Trophoblast cell (in vitro differentiated cells and primary cell): ENCODE results near the gene POLR1A. TPM values are rescaled to one million over a fixed set of nuclear protein-coding genes. Genes with fewer than 3 reads are reported as not detected.

Experiments used
- DNase-seq, 2 donors: peaks; one replicate each; pipeline ENCODE4 v3.0.0-alpha.2; 2016
- H2AFZ ChIP-seq: 2 replicates; pipeline ENCODE4 v1.6.1; 2013; ENCODE audit warnings: low read length, moderate library complexity, mild to moderate bottlenecking; ENCODE audit not compliant: insufficient read depth, poor library complexity
- H2AK5ac ChIP-seq: 2 replicates; pipeline ENCODE4 v1.6.1; 2013; ENCODE audit warnings: mild to moderate bottlenecking, low read length
- H2BK120ac ChIP-seq: 2 replicates; pipeline ENCODE4 v1.6.1; 2013; ENCODE audit warnings: low read length, mild to moderate bottlenecking, moderate library complexity; ENCODE audit not compliant: insufficient read depth, poor library complexity
- H2BK12ac ChIP-seq: 2 replicates; pipeline ENCODE4 v1.6.1; 2013; ENCODE audit warnings: mild to moderate bottlenecking, low read length, moderate library complexity
- H2BK5ac ChIP-seq: 2 replicates; pipeline ENCODE4 v1.6.1; 2013; ENCODE audit warnings: low read length, low read depth, moderate library complexity, mild to moderate bottlenecking; ENCODE audit not compliant: poor library complexity
- H3K14ac ChIP-seq: 2 replicates; pipeline ENCODE4 v1.6.1; 2013; ENCODE audit warnings: mild to moderate bottlenecking, low read length
- H3K18ac ChIP-seq: 2 replicates; pipeline ENCODE4 v1.6.1; 2013; ENCODE audit warnings: mild to moderate bottlenecking, low read length
- H3K23ac ChIP-seq: 2 replicates; pipeline ENCODE4 v1.6.1; 2013; ENCODE audit warnings: low read length
- H3K27ac ChIP-seq: 2 replicates; pipeline ENCODE4 v1.5.1; 2013; ENCODE audit warnings: low read depth, mild to moderate bottlenecking, inconsistent platforms, low read length, moderate library complexity
- H3K27me3 ChIP-seq: 2 replicates; pipeline ENCODE4 v1.6.1; 2013; ENCODE audit warnings: inconsistent platforms, mild to moderate bottlenecking, low read length, moderate library complexity; ENCODE audit not compliant: insufficient read depth
- H3K36me3 ChIP-seq, 2 experiments: 1 replicate in 1 of 2; 2 replicates in 1 of 2; pipeline ENCODE4 v1.6.1; 2013; ENCODE audit warnings: low read length in 2 of 2, mild to moderate bottlenecking in 2 of 2, moderate library complexity in 1 of 2; ENCODE audit not compliant: insufficient read depth in 2 of 2, control insufficient read depth in 1 of 2
- H3K4ac ChIP-seq: 2 replicates; pipeline ENCODE4 v1.6.1; 2013; ENCODE audit warnings: low read depth, mild to moderate bottlenecking, low read length, moderate library complexity
- H3K4me1 ChIP-seq, 2 experiments: 1 replicate in 1 of 2; 2 replicates in 1 of 2; pipeline ENCODE4 v1.6.1; 2013; ENCODE audit warnings: low read length in 2 of 2, mild to moderate bottlenecking in 2 of 2, moderate library complexity in 1 of 2; ENCODE audit not compliant: insufficient read depth in 2 of 2, control insufficient read depth in 1 of 2
- H3K4me2 ChIP-seq: 2 replicates; pipeline ENCODE4 v1.6.1; 2013; ENCODE audit warnings: inconsistent platforms, mild to moderate bottlenecking, low read length, moderate library complexity
- H3K4me3 ChIP-seq: 2 replicates; pipeline ENCODE4 v1.5.1; 2013; ENCODE audit warnings: mild to moderate bottlenecking, low read depth, low read length, inconsistent platforms
- H3K79me1 ChIP-seq: one replicate; pipeline ENCODE4 v1.6.1; 2013; ENCODE audit warnings: low read length
- H3K79me2 ChIP-seq: 2 replicates; pipeline ENCODE4 v1.6.1; 2013; ENCODE audit warnings: low read length, mild to moderate bottlenecking; ENCODE audit not compliant: control insufficient read depth, insufficient read depth, poor library complexity
- H3K9ac ChIP-seq: 2 replicates; pipeline ENCODE4 v1.6.1; 2013; ENCODE audit warnings: mild to moderate bottlenecking, low read length
- H3K9me3 ChIP-seq: 2 replicates; pipeline ENCODE4 v1.6.1; 2013; ENCODE audit warnings: low read depth, mild to moderate bottlenecking, control low read depth, inconsistent platforms, low read length; ENCODE audit not compliant: insufficient read depth
- H4K12ac ChIP-seq: 2 replicates; pipeline ENCODE4 v1.6.1; 2013; ENCODE audit warnings: low read depth, mild to moderate bottlenecking, low read length, moderate library complexity
- H4K8ac ChIP-seq: 2 replicates; pipeline ENCODE4 v1.6.1; 2013; ENCODE audit warnings: low read depth, mild to moderate bottlenecking, low read length, moderate library complexity
- H4K91ac ChIP-seq: one replicate; pipeline ENCODE4 v1.6.1; 2013; ENCODE audit warnings: low read depth, mild to moderate bottlenecking, low read length, moderate library complexity
- WGBS: extraction: QIAGEN DNeasy Blood & Tissue Kit; methylation state at CpG from one replicate; pipeline ENCODE4 v1.1.7; 2013; ENCODE audit warnings: missing lambda C conversion rate; ENCODE audit not compliant: insufficient read length, insufficient coverage; ENCODE audit errors: extremely low coverage; 5-methylcytosine and 5-hydroxymethylcytosine counted together
- polyA plus RNA-seq: library from polyadenylated mRNA; stranded (reverse); fragments of 200-250 nt; gene quantifications from 2 replicates; pipeline ENCODE4 v1.2.3, GENCODE V29; 2013

POLR1A gene
- polyA plus RNA-seq = 10.0 and 10.8 TPM in 2 replicates

DNA sequence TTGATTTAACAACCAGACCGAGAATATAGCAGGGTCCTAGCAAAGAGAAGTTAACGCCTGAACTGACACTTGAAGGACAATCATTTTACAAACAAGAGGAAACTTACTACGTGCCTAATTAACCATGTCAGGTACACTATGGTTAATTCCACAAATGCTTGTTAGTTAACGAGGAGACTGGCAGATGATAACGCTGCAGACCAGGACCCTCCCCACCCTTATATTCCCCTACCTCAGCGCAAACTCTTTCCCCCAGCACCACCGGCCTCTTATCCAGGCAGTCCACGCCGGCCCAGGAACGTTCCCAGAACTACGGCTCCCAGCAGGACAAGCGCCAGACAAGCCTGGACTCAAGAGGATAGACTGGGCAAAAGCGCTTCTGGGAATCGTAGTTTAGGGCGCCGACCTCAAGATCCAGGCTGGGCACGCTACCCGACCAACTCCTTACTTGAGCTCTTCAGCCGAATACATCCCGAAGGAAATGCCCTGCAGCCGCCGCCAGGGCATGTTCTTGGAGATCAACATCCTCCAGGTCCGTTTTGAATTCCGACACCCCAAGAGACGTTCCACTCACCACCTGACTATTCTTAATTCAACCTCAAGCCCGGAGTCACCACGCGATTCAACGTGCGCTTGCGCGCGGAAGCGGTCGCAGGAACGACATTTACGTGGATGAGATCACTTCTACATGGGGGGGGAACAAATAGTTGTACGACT lies at the start of gene POLR1A:
TSS of gene POLR1A (minus strand) at position 635 of the 717 bp plus-strand sequence. CDS start at position 525, 110 bp downstream.
- no CpG with 5 or more reads among the region's 38 CpGs for WGBS
- Histone ChIP-seq H4K12ac (peak within 1 kb of the TSS; percentile 80), H3K4me1 (no peaks in the 10 kb centered on the region), H2AK5ac (peak within 1 kb of the TSS; percentile 52), H3K9me3 (no peaks in the 10 kb centered on the region), H2AFZ (peak within 1 kb of the TSS; percentile 93), H2BK120ac (peak within 1 kb of the TSS; percentile 86), H2BK12ac (no peak within 1 kb of the TSS), H3K4me2 (peak within 1 kb of the TSS; percentile 85), H4K8ac (peak within 1 kb of the TSS; percentile 98), H3K27me3 (no peaks in the 10 kb centered on the region), H3K18ac (peak within 1 kb of the TSS; percentile 97), H4K91ac (peak within 1 kb of the TSS; percentile 83), H3K14ac (peak within 1 kb of the TSS; percentile 88), H3K4me3 (peak within 1 kb of the TSS; percentile 98), H3K9ac (peak within 1 kb of the TSS; percentile 91), H3K27ac (peak within 1 kb of the TSS; percentile 30), H3K23ac (no peak within 1 kb of the TSS), H3K36me3 (peaks cover 0 to 7% of the 10 kb centered on the region in 2 experiments), H3K4ac (peak within 1 kb of the TSS; percentile 99), H3K79me1 (peaks cover 5% of the 10 kb centered on the region), H2BK5ac (peak within 1 kb of the TSS; percentile 36), H3K79me2 (peaks cover 6% of the 10 kb centered on the region)
- peak; percentile 83 to 91 for DNase-seq

DNA sequence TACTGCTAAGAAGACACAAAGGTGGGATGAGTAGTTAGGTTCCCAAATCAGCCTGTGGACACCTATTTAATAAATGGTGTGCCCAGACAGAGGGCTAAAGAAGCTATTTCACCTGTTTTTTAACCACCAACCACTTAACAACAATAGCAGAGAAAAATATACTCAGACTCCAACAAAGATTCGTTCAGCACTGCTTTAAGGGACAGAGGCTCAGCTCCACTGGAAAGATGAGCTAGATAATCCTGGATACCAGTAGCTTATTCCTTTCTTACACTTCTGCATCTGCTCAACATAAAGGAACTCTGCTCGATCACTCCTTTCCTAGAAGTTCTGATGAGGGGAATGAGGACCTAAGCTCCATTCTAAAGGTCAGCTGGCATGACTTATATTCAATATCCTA lies 44.8 kb upstream of the POLR1A start:
- Histone ChIP-seq H3K4me2 (no peak overlapping the region), H4K91ac (no peak overlapping the region), H2BK12ac (no peak overlapping the region), H4K12ac (no peak overlapping the region), H2AK5ac (no peak overlapping the region), H3K36me3 (peaks cover 33 to 41% of the 10 kb centered on the region in 2 experiments), H3K14ac (no peak overlapping the region), H3K27me3 (no peaks in the 10 kb centered on the region), H3K9ac (no peak overlapping the region), H3K4me3 (no peak overlapping the region), H3K9me3 (no peaks in the 10 kb centered on the region), H3K18ac (no peak overlapping the region), H3K23ac (no peak overlapping the region), H3K27ac (no peak overlapping the region), H4K8ac (no peak overlapping the region), H2BK5ac (no peak overlapping the region), H3K79me2 (no peaks in the 10 kb centered on the region), H3K4me1 (no peaks in the 10 kb centered on the region), H3K4ac (no peak overlapping the region), H3K79me1 (no peaks in the 10 kb centered on the region), H2BK120ac (no peak overlapping the region), H2AFZ (no peak overlapping the region)
- no peak for DNase-seq
- no CpG with 5 or more reads among the region's 2 CpGs for WGBS

DNA sequence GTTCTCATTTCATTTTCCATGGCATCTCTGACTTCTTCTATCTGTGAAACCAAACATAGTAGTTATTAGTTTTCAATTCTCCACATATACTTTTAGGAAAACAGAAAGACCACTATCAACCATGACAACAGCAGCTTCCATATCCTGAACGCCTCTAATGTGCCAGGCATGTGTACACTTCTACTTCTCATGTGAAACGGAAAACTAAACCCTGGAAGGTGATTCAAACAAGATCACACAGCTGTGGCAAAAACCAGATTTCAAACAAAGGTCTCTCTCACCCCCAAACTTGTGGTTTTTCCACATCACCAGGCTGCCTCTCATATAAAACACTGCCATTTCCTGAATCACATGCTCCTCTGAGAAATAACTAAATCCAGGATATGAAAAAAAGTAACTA lies 42.1 kb upstream of the POLR1A start:
- no peak overlapping the region for H4K8ac ChIP-seq
- no peak overlapping the region for H3K18ac ChIP-seq
- H3K9ac ChIP-seq = no peak overlapping the region
- H2AK5ac ChIP-seq = no peak overlapping the region
- H4K12ac ChIP-seq = no peak overlapping the region
- no peak overlapping the region for H2BK120ac ChIP-seq
- no CpG with 5 or more reads among the region's 2 CpGs for WGBS
- no peak overlapping the region for H3K27ac ChIP-seq
- H3K36me3 ChIP-seq = peaks cover 35 to 59% of the 10 kb centered on the region in 2 experiments
- no peak overlapping the region for H3K4me2 ChIP-seq
- no peaks in the 10 kb centered on the region for H3K4me1 ChIP-seq
- H2BK12ac ChIP-seq = no peak overlapping the region
- H3K79me1 ChIP-seq = no peaks in the 10 kb centered on the region
- H3K27me3 ChIP-seq = no peaks in the 10 kb centered on the region
- H3K4me3 ChIP-seq = no peak overlapping the region
- no peak overlapping the region for H4K91ac ChIP-seq
- no peak overlapping the region for H3K23ac ChIP-seq
- no peaks in the 10 kb centered on the region for H3K79me2 ChIP-seq
- no peak overlapping the region for H3K4ac ChIP-seq
- H2AFZ ChIP-seq = no peak overlapping the region
- no peak overlapping the region for H2BK5ac ChIP-seq
- no peak for DNase-seq
- no peak overlapping the region for H3K14ac ChIP-seq
- no peaks in the 10 kb centered on the region for H3K9me3 ChIP-seq

DNA sequence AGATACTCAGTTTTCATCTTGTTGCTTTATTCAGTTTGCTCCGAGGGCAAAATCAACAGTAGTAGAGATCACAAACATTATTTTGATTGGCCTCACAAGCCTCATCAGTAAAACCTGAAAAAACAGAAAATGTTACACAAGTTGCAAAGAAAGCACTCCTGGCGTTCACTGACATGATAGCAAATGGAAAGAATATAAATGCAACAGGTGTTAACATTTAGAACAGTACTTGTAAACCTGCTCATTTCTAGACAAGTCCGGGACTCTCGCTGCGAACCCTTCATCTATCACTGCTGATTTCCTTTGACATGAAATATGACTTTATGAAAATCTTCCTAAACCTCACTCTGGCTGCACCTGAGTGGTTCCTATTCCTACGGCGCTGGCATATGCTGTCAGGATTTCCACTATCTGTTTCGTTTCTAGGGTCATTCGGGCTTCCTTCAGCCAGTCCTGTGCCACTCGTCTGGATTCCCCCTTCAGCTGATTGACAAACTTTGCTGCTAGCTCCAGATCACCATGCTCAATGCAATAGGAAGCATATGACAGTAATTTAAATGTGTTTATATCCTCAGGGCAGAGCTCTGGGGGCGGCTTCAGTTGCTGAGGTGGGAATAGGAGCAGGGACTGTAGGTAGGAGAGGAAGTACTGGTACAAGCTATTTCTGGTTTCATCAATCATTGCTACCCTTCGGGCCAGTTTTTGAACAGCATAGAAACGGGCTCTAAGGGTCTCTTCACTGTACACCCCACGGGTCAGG lies 38.4 kb upstream of the POLR1A start:
- Histone ChIP-seq H3K27me3 (no peaks in the 10 kb centered on the region), H3K4me1 (no peaks in the 10 kb centered on the region), H3K4me3 (no peak overlapping the region), H3K27ac (no peak overlapping the region), H4K8ac (no peak overlapping the region), H3K9me3 (no peaks in the 10 kb centered on the region), H3K9ac (peak overlapping the region; percentile 58), H2BK120ac (no peak overlapping the region), H3K4ac (no peak overlapping the region), H2AK5ac (no peak overlapping the region), H3K79me2 (no peaks in the 10 kb centered on the region), H3K18ac (no peak overlapping the region), H4K91ac (no peak overlapping the region), H3K79me1 (no peaks in the 10 kb centered on the region), H2BK5ac (no peak overlapping the region), H3K36me3 (peaks cover 31 to 51% of the 10 kb centered on the region in 2 experiments), H3K14ac (no peak overlapping the region), H4K12ac (no peak overlapping the region), H3K4me2 (no peak overlapping the region), H2BK12ac (no peak overlapping the region), H2AFZ (no peak overlapping the region), H3K23ac (no peak overlapping the region)
- no peak for DNase-seq
- no CpG with 5 or more reads among the region's 14 CpGs for WGBS
